Fibroblast of skin of right biceps (primary cell): ENCODE results near the gene NAXE.
"Not testable (repeated sequence)": the region's sequence is repeated elsewhere in the genome, so short reads cannot be mapped to it uniquely, and the experiment has no call there.

Source experiments
- DNase-seq: peaks from one replicate; pipeline ENCODE4 v3.0.0-alpha.2; 2013

Gene NAXE

GRCh38 chr1:156571261-156571852 lies 20.2 kb upstream of the NAXE start:
- DNase-seq = peak; percentile 95

GRCh38 chr1:156571919-156572662 lies 19.5 kb upstream of the NAXE start, which contains the start of gene IQGAP3:
IQGAP3 (minus strand) TSS chr1:156572565; CDS start chr1:156572529, 36 bp downstream.
- DNase-seq = peak; percentile 85

GRCh38 chr1:156572663-156573018 lies 18.9 kb upstream of the NAXE start:
- no peak for DNase-seq

GRCh38 chr1:156574039-156574633 lies 17.4 kb upstream of the NAXE start:
- DNase-seq = no peak

- DNase-seq = no peak
Observed at GRCh38 chr1:156577550-156577949, 14.0 kb upstream of the NAXE start.

GRCh38 chr1:156578055-156578454 lies 13.5 kb upstream of the NAXE start:
- no peak for DNase-seq

- no peak for DNase-seq
Observed at GRCh38 chr1:156579472-156579871, 12.1 kb upstream of the NAXE start, which contains the start of gene TTC24. TTC24 (plus strand) TSS chr1:156579723; CDS start chr1:156581365, 1,642 bp downstream.

GRCh38 chr1:156581661-156582387 lies 9.8 kb upstream of the NAXE start:
- DNase-seq = no peak

- DNase-seq = no peak
Observed at GRCh38 chr1:156582388-156583017, 9.1 kb upstream of the NAXE start.

GRCh38 chr1:156583821-156584622 lies 7.6 kb upstream of the NAXE start:
- peak; percentile 72 for DNase-seq

GRCh38 chr1:156584813-156585212 lies 6.8 kb upstream of the NAXE start:
- no peak for DNase-seq

- no peak for DNase-seq
Observed at GRCh38 chr1:156586323-156586722, 5.3 kb upstream of the NAXE start.

- no peak for DNase-seq
Observed at GRCh38 chr1:156586892-156587477, 4.6 kb upstream of the NAXE start.

- not testable (repeated sequence) for DNase-seq
Observed at GRCh38 chr1:156587927-156588326, 3.6 kb upstream of the NAXE start.

GRCh38 chr1:156589546-156589945 lies 2.0 kb upstream of the NAXE start:
- no peak for DNase-seq

- no peak for DNase-seq
Observed at GRCh38 chr1:156590326-156591180, 1.0 kb upstream of the NAXE start.

- no peak for DNase-seq
Observed at GRCh38 chr1:156591181-156591431, 470 bp upstream of the NAXE start.

- DNase-seq = no peak
Observed at GRCh38 chr1:156592158-156592909, 758 bp downstream of the NAXE start.

GRCh38 chr1:156592910-156593660 lies 1.5 kb downstream of the NAXE start:
- no peak for DNase-seq

- no peak for DNase-seq
Observed at GRCh38 chr1:156593661-156593989, 2.0 kb downstream of the NAXE start.
